ENCODE measurements around the gene CPNE5. TPM values are rescaled to one million over a fixed set of nuclear protein-coding genes. Genes with fewer than 3 reads are reported as not detected.

Gene CPNE5
- total RNA-seq, 1 donor from 2014 or later: 1.2 TPM

- H3K36me3 Mint-ChIP-seq: peaks cover 36% of the 10 kb centered on the region
- no peak for DNase-seq (ENCODE audit: low spot score in 2 of 2, unreplicated experiment in 2 of 2)
- H3K4me3 Mint-ChIP-seq: no peak overlapping the region
- H3K27me3 Mint-ChIP-seq (ENCODE audit: low read depth): no peaks in the 10 kb centered on the region
- TF ChIP-seq CTCF (IDR thresholded peaks at IDR 0.05; ENCODE audit: unreplicated experiment): no peak
- H3K4me1 Mint-ChIP-seq: peaks cover 8% of the 10 kb centered on the region
- H3K27ac Mint-ChIP-seq: no peak overlapping the region
- no peaks in the 10 kb centered on the region for H3K9me3 Mint-ChIP-seq
Observed at GRCh38 chr6:36860126-36860525, 20.9 kb upstream of the CPNE5 start.

GRCh38 chr6:36858407-36858981 lies 19.2 kb upstream of the CPNE5 start:
- no peak for TF ChIP-seq CTCF (IDR thresholded peaks at IDR 0.05; ENCODE audit: unreplicated experiment)
- no peaks in the 10 kb centered on the region for H3K9me3 Mint-ChIP-seq
- H3K36me3 Mint-ChIP-seq: peaks cover 39% of the 10 kb centered on the region
- H3K27me3 Mint-ChIP-seq (ENCODE audit: low read depth): no peaks in the 10 kb centered on the region
- no peak for DNase-seq (ENCODE audit: low spot score in 2 of 2, unreplicated experiment in 2 of 2)
- no peak overlapping the region for H3K4me3 Mint-ChIP-seq
- H3K27ac Mint-ChIP-seq: peak overlapping the region; percentile 74
- H3K4me1 Mint-ChIP-seq: peaks cover 8% of the 10 kb centered on the region

GRCh38 chr6:36857325-36857724 lies 18.1 kb upstream of the CPNE5 start:
- Mint-ChIP-seq H3K4me3 (no peak overlapping the region), H3K9me3 (no peaks in the 10 kb centered on the region), H3K27ac (no peak overlapping the region), H3K4me1 (peaks cover 10% of the 10 kb centered on the region), H3K27me3 (ENCODE audit: low read depth) (no peaks in the 10 kb centered on the region), H3K36me3 (peaks cover 39% of the 10 kb centered on the region)
- DNase-seq (ENCODE audit: low spot score in 2 of 2, unreplicated experiment in 2 of 2): no peak
- no peak for TF ChIP-seq CTCF (IDR thresholded peaks at IDR 0.05; ENCODE audit: unreplicated experiment)

GRCh38 chr6:36856277-36856676 lies 17.0 kb upstream of the CPNE5 start:
- H3K4me1 Mint-ChIP-seq: peaks cover 12% of the 10 kb centered on the region
- no peak for DNase-seq (ENCODE audit: low spot score in 2 of 2, unreplicated experiment in 2 of 2)
- H3K36me3 Mint-ChIP-seq: peaks cover 43% of the 10 kb centered on the region
- H3K27ac Mint-ChIP-seq: no peak overlapping the region
- H3K4me3 Mint-ChIP-seq: no peak overlapping the region
- no peaks in the 10 kb centered on the region for H3K9me3 Mint-ChIP-seq
- no peaks in the 10 kb centered on the region for H3K27me3 Mint-ChIP-seq (ENCODE audit: low read depth)
- TF ChIP-seq CTCF (IDR thresholded peaks at IDR 0.05; ENCODE audit: unreplicated experiment): no peak

GRCh38 chr6:36855750-36856149 lies 16.5 kb upstream of the CPNE5 start:
- no peak for DNase-seq (ENCODE audit: low spot score in 2 of 2, unreplicated experiment in 2 of 2)
- no peak overlapping the region for H3K4me3 Mint-ChIP-seq

More at GRCh38 chr6:36855750-36856149, 16.5 kb upstream of the CPNE5 start:
- Mint-ChIP-seq H3K4me1 (peaks cover 12% of the 10 kb centered on the region), H3K36me3 (peaks cover 44% of the 10 kb centered on the region), H3K27me3 (ENCODE audit: low read depth) (peaks cover 2% of the 10 kb centered on the region), H3K9me3 (peaks cover 4% of the 10 kb centered on the region), H3K27ac (no peak overlapping the region)
- TF ChIP-seq CTCF (IDR thresholded peaks at IDR 0.05; ENCODE audit: unreplicated experiment): no peak
